Fibroblast of pulmonary artery (primary cell): ENCODE results near the gene TRAF2.
"Not testable (repeated sequence)": the region's sequence is repeated elsewhere in the genome, so short reads cannot be mapped to it uniquely, and the experiment has no call there.

ENCODE experiments used
- DNase-seq: peaks from one replicate; pipeline ENCODE4 v3.0.0-alpha.2; 2010; ENCODE audit warnings: low read depth
- H3K4me3 ChIP-seq: replicated peaks from 2 replicates; pipeline ENCODE4 v1.5.1; 2011; ENCODE audit warnings: low read depth, mild to moderate bottlenecking, control low read depth, low read length, moderate library complexity
- CTCF ChIP-seq: IDR thresholded peaks from 2 replicates; pipeline ENCODE4 v1.5.1; 2011; ENCODE audit warnings: mild to moderate bottlenecking, control low read depth, low read length, inconsistent platforms; ENCODE audit errors: missing control alignments

Gene TRAF2

GRCh38 chr9:136885950-136886578 is at the start of gene TRAF2:
TSS of gene TRAF2 (plus strand) at chr9:136886516. CDS start at chr9:136898741, 12,225 bp downstream.
- DNase-seq: peak; percentile 99
- no peak for TF ChIP-seq CTCF
- H3K4me3 ChIP-seq: peak within 1 kb of the TSS; percentile 71

GRCh38 chr9:136837146-136837855 is 49.0 kb upstream of the TRAF2 start:
- no peak overlapping the region for H3K4me3 ChIP-seq
- DNase-seq: no peak
- no peak for TF ChIP-seq CTCF

- not testable (repeated sequence) for DNase-seq, H3K4me3 ChIP-seq
Measured at GRCh38 chr9:136837856-136838277, 48.4 kb upstream of the TRAF2 start.

GRCh38 chr9:136838314-136839228 is 47.7 kb upstream of the TRAF2 start:
- TF ChIP-seq CTCF: no peak
- DNase-seq: no peak
- H3K4me3 ChIP-seq: no peak overlapping the region

- no peak for TF ChIP-seq CTCF
- H3K4me3 ChIP-seq: no peak overlapping the region
- no peak for DNase-seq
Measured at GRCh38 chr9:136839229-136840139, 46.8 kb upstream of the TRAF2 start.

GRCh38 chr9:136840140-136840876 is 46.0 kb upstream of the TRAF2 start:
- DNase-seq: no peak
- no peak for TF ChIP-seq CTCF
- no peak overlapping the region for H3K4me3 ChIP-seq
